Measurements from ENCODE around the gene ITPR2. TPM values are rescaled to one million over a fixed set of nuclear protein-coding genes. Genes with fewer than 3 reads are reported as not detected.
"Not testable (repeated sequence)": the region's sequence is repeated elsewhere in the genome, so short reads cannot be mapped to it uniquely, and the experiment has no call there.

The ITPR2 gene
- total RNA-seq, 4 donors from 2014 or later: 42.8 to 62.5 (median 52.1) TPM

DNA sequence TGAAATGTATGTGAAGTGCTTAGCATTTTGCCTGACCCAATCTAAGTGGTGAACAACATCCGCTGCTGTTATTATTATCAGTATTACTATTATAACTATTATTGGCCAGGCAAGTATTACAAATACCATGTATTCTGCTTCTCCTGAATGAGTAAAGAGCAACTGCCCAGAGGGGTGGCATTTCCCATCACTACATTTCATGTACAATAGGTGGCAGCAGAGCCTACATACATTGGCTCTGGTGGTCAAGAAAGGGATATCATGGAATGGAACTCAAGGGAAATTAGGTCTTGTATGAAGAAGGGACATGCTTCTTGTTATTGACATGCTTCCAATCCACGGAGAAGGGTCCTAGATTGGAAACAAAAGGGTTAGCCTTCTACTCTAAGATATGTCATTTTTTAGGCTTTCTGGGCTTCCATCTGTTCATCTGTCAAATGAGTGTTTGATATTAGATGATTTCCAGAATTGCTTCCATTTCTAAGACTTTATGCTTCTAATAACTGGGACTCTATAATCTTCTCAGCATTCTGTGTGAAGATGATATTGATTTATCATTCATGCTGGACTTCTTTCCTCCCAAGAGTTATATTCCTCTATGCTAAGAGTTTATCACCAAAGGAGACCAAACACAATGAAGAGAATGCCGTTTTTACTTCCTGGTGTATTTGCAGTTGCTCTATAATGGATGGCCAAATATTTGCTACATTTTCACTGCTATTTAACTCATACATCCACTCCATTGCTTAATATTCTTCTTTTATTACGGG is 398.5 kb downstream of the ITPR2 start:
- intact Hi-C loops (cut with DNase I; ENCODE audit: low total_unique reads): no loop called here
- H3K4me3 ChIP-seq (ENCODE audit: low read depth, poor library complexity, severe bottlenecking): no peak overlapping the region
- WGBS, 2 donors: 78 to 86% methylated on average over 4 of the region's 4 CpGs
- TF ChIP-seq, protein P1, sequence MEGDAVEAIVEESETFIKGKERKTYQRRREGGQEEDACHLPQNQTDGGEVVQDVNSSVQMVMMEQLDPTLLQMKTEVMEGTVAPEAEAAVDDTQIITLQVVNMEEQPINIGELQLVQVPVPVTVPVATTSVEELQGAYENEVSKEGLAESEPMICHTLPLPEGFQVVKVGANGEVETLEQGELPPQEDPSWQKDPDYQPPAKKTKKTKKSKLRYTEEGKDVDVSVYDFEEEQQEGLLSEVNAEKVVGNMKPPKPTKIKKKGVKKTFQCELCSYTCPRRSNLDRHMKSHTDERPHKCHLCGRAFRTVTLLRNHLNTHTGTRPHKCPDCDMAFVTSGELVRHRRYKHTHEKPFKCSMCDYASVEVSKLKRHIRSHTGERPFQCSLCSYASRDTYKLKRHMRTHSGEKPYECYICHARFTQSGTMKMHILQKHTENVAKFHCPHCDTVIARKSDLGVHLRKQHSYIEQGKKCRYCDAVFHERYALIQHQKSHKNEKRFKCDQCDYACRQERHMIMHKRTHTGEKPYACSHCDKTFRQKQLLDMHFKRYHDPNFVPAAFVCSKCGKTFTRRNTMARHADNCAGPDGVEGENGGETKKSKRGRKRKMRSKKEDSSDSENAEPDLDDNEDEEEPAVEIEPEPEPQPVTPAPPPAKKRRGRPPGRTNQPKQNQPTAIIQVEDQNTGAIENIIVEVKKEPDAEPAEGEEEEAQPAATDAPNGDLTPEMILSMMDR (IDR thresholded peaks at IDR 0.05): no peak
- TF ChIP-seq POLR2A (IDR thresholded peaks at IDR 0.05): no peak
- DNase-seq (ENCODE audit: low spot score in 2 of 2): peak in 1 of 2 donors; percentile 22

DNA sequence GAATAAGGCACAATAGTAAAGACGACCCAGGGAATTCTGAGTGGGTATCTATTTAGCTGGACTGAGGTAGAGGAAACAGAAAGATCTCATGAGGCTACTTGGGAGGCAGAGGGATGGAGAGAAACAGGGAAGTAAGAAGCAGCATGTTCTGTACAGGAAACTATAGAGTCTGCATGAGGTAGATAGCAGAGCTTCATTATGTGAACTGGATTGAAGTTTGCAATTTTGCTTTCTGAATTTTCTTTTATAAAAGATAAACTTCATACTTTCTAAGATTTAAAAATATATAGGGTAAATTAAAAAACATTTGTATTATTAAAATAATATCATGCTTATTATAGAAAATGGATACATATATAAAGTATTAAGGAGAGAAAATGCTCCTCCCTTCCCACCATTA is 399.3 kb downstream of the ITPR2 start:
- DNase-seq (ENCODE audit: low spot score in 2 of 2); H3K4me3 ChIP-seq (ENCODE audit: low read depth, poor library complexity, severe bottlenecking); intact Hi-C loops (cut with DNase I; ENCODE audit: low total_unique reads): not testable (repeated sequence)
- 85 to 86% methylated on average over 1 of the region's 1 CpG for WGBS, 2 donors

DNA sequence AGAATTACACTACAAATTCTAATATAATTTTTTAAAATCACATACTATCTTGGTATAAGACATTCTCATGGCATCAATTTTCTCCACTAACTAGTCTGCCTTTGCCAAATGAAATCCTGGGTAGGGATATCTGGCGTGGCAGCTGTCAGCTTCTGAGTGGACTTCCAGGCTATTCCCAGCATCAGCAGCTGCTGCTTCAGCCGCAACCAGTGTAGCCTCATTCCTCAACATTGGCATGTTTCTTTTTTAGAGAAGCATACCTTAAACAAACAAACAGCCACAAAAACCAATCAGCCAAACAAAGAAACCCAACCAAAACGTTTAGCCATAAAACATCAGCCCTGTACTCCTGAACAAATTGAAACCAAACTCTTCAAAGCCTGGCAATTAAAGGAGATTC is 401.8 kb downstream of the ITPR2 start:
- no peak overlapping the region for H3K4me3 ChIP-seq (ENCODE audit: low read depth, poor library complexity, severe bottlenecking)
- 38 to 41% methylated on average over 3 of the region's 3 CpGs for WGBS, 2 donors
- intact Hi-C loops (cut with DNase I; ENCODE audit: low total_unique reads): no loop called here
- TF ChIP-seq POLR2A (IDR thresholded peaks at IDR 0.05): no peak
- TF ChIP-seq, protein P1 (IDR thresholded peaks at IDR 0.05): no peak
- DNase-seq (ENCODE audit: low spot score in 2 of 2): no peak

DNA sequence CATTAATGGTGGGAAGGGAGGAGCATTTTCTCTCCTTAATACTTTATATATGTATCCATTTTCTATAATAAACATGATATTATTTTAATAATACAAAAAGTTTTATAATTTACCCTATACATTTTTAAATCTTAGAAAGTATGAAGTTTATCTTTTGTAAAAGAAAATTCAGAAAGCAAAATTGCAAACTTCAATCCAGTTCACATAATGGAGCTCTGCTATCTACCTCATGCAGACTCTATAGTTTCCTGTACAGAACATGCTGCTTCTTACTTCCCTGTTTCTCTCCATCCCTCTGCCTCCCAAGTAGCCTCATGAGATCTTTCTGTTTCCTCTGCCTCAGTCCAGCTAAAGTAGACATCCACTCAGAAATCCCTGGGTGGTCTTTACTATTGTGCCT is 402.4 kb downstream of the ITPR2 start:
- intact Hi-C loops (cut with DNase I; ENCODE audit: low total_unique reads); DNase-seq (ENCODE audit: low spot score in 2 of 2); H3K4me3 ChIP-seq (ENCODE audit: low read depth, poor library complexity, severe bottlenecking): not testable (repeated sequence)

DNA sequence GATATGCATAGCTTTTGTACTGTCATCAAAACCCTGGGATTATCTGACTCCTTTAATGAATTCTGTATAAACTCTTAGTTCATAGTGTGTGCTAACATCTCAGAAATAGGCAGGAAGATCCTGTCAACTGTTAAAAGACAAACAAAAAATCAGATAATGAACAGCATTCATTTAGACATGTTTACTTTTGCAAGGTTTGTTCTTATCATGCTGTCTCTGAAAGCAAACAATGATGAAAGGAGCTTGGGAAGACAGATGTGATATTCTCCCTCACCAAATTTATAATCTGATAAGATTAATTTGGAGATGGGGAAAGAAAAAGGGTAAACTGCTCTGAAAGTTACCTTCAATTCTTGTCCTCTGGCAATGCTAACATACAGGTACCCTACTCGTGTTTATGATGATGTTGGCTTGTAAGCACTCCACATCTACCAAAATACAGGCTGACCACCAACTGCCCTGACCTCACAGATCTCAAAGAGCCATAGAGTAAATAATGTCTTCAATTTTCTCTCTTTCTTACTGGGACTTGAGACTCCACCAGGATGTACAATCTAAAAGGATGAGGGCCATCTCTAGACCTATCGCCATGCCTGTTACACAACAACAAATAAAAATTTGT is 403.8 kb downstream of the ITPR2 start:
- no peak overlapping the region for H3K4me3 ChIP-seq (ENCODE audit: low read depth, poor library complexity, severe bottlenecking)
- TF ChIP-seq POLR2A (IDR thresholded peaks at IDR 0.05): no peak
- TF ChIP-seq, protein P1 (IDR thresholded peaks at IDR 0.05): no peak
- 89 to 93% methylated on average over 2 of the region's 2 CpGs for WGBS, 2 donors
- intact Hi-C loops (cut with DNase I; ENCODE audit: low total_unique reads): no loop called here
- DNase-seq (ENCODE audit: low spot score in 2 of 2): no peak

DNA sequence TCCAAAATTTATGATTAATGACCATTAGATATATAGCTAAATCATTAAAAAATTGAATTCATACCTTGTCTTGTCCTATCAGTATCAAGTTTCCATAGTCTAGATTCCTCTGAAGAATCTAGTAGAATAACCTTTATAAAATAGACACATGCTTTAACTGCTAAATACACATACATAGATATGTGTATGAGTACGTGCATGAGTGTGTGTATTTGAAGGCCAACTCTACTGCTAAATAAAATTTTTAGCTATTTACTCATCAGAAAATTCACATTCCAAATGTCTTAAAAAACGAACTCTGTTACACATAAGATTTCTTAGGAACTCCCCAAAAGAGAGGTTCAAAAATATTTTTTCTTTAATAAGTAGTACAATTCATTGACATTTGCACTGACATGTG is 404.6 kb downstream of the ITPR2 start:
- TF ChIP-seq, protein P1 (IDR thresholded peaks at IDR 0.05): no peak
- no peak for TF ChIP-seq POLR2A (IDR thresholded peaks at IDR 0.05)
- WGBS, 2 donors: 88 to 91% methylated on average over 2 of the region's 2 CpGs

DNA sequence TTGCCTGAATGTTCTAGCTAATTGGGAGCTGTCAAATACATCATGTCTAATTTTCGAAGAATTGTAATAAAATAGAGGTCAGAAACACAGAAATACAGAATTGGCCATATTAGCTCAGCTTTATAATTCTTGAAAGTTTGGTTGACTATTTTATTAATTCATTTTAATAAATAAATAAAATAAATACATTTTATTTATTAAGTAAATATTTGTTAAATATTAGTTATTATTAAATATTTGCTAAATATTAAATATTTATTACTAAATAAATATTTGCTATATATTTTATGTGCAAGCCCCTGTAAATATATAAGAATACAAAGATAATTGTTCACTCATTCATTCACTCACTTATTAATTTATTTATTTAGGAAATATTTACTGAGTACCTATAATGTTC is 406.3 kb downstream of the ITPR2 start:
- WGBS, 2 donors: 93 to 95% methylated on average over 1 of the region's 1 CpG
- DNase-seq (ENCODE audit: low spot score in 2 of 2): no peak
- no peak overlapping the region for H3K4me3 ChIP-seq (ENCODE audit: low read depth, poor library complexity, severe bottlenecking)
- TF ChIP-seq, protein P1 (IDR thresholded peaks at IDR 0.05): no peak
- TF ChIP-seq POLR2A (IDR thresholded peaks at IDR 0.05): no peak
- intact Hi-C loops (cut with DNase I; ENCODE audit: low total_unique reads): no loop called here

More for the DNA sequence above, 404.6 kb downstream of the ITPR2 start:
- intact Hi-C loops (cut with DNase I; ENCODE audit: low total_unique reads): no loop called here
- H3K4me3 ChIP-seq (ENCODE audit: low read depth, poor library complexity, severe bottlenecking): no peak overlapping the region
- DNase-seq (ENCODE audit: low spot score in 2 of 2): no peak

Measured in lower leg skin (tissue), 4 donors.